Measurements from ENCODE around the gene TMEM176A. TPM values are rescaled to one million over a fixed set of nuclear protein-coding genes. Genes with fewer than 3 reads are reported as not detected.

The TMEM176A gene
- total and polyA plus RNA-seq, 8 donors: 2.7 to 48.8 (median 5.9) TPM

DNA sequence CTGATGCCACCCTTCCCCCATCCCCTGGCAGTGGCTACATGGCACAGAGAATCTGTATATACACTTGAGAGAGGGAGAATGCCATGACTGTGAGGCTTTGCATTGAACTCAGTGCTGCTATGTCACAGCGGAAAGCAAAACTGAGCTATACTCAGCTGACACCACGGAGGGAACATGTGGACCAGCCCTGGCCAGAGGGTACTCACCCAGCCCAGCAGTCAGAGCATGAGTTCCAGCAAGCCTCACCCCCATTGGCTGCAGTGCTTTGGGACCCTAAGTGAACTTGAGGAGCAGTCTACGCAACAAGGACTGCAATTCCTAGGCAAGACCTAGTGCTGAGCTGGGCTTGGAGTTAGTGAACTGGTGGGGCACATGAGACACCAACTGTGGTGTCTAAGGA lies 41.4 kb downstream of the TMEM176A start:
- ATAC-seq (no peak), DNase-seq (no peak)
- Histone ChIP-seq H3K4me1 (no peaks in the 10 kb centered on the region), H3K9me3 (no peaks in the 10 kb centered on the region), H3K36me3 (no peaks in the 10 kb centered on the region), H3K27me3 (no peaks in the 10 kb centered on the region), H3K4me3 (no peak overlapping the region), H3K27ac (no peak overlapping the region)
- intact Hi-C loops (cut with DNase I): no loop called here
- TF ChIP-seq, protein P1, sequence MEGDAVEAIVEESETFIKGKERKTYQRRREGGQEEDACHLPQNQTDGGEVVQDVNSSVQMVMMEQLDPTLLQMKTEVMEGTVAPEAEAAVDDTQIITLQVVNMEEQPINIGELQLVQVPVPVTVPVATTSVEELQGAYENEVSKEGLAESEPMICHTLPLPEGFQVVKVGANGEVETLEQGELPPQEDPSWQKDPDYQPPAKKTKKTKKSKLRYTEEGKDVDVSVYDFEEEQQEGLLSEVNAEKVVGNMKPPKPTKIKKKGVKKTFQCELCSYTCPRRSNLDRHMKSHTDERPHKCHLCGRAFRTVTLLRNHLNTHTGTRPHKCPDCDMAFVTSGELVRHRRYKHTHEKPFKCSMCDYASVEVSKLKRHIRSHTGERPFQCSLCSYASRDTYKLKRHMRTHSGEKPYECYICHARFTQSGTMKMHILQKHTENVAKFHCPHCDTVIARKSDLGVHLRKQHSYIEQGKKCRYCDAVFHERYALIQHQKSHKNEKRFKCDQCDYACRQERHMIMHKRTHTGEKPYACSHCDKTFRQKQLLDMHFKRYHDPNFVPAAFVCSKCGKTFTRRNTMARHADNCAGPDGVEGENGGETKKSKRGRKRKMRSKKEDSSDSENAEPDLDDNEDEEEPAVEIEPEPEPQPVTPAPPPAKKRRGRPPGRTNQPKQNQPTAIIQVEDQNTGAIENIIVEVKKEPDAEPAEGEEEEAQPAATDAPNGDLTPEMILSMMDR (IDR thresholded peaks at IDR 0.05): no peak

DNA sequence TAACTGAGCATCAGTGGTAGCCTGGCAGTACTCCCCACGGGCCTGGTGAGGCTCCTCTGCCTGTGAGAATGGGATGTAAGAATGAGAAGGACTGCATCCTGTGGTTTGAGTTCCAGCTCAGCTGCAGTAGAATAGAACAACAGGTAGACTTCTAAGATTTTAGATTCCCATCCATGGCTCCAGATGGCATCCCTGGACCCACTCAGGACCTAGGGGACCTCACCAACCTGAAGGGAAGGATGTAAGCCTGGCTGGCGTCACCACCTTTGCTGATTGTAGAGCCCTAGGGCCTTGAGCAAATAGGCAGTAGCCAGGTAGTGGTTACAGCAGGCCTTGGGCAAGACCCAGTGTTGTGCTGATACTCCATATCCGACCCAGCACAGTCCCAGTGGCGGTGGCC lies 42.1 kb downstream of the TMEM176A start:
- intact Hi-C loops (cut with DNase I): no loop called here
- TF ChIP-seq, protein P1 (IDR thresholded peaks at IDR 0.05): no peak
- no peak overlapping the region for H3K4me3 ChIP-seq
- H3K27me3 ChIP-seq: no peaks in the 10 kb centered on the region
- H3K9me3 ChIP-seq: no peaks in the 10 kb centered on the region
- DNase-seq (no peak), ATAC-seq (no peak)
- H3K4me1 ChIP-seq: no peaks in the 10 kb centered on the region
- no peak overlapping the region for H3K27ac ChIP-seq
- no peaks in the 10 kb centered on the region for H3K36me3 ChIP-seq

DNA sequence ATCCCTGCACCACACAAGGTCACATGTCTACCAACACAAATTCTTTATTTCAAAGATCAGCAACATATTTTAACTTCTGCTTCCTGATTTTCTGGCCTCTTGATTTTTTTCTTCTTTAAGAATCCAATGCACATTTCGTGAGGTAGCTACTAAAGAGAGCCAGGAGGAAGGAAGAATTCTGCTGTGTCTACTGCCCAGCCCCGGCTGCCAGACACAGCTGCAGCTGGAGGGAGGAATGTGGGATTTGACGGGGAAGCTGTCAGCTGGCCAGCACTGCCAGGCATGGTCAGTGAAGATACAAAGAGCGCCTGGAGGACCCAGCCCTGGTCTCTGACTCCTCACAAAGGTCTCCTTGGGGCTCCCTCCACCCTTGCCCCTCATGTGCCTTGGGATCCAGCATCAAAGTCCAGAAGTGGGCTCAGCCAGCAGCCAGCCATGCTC lies 44.9 kb downstream of the TMEM176A start:
- peak in 2 of 4 donors; percentile 32 to 61 for DNase-seq
- Histone ChIP-seq H3K4me3 (no peak overlapping the region), H3K27ac (no peak overlapping the region), H3K9me3 (no peaks in the 10 kb centered on the region), H3K4me1 (no peaks in the 10 kb centered on the region), H3K27me3 (no peaks in the 10 kb centered on the region), H3K36me3 (no peaks in the 10 kb centered on the region)
- TF ChIP-seq, protein P1 (IDR thresholded peaks at IDR 0.05): no peak
- intact Hi-C loops (cut with DNase I): no loop called here
- peak; percentile 63 for ATAC-seq

DNA sequence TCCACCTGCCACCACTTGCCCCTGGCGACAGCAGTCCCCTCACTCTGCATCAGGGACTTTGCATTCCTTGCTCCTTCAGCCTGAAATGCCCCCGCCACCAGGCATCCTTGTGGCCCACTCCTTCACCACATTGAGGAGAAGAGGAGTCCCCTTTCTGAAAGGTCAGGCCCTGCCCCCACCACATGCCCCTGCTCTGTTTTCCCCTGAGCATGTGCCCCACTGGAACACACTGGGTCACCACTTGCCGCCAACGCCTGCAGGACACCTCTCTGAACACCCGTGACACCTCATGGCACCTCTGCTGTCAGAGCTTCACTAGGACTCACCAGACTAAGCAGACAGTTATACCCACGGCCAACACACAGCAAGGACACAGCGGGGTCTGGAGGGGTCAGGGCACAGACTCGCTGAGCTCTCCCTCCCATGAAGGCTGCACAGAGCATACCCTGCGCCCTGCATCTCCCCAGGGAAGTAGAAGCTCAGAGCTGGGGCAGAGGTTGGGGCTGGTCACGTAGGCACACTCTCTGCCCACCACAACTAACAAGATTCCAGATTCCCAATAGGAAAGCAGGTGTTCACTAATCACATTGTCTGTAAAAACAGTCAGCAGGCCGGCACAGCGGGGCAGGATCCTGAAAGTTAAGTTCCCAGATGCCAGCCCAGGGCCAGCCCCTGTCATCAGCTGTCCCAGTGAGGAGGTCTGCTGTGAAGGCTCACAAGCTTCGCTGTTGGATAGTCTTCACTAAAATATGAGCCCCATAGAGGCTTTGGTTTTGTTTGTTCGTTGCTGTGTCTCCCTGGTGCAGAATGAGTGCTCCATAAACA lies 45.9 kb downstream of the TMEM176A start:
- no peak for ATAC-seq
- Histone ChIP-seq H3K9me3 (no peaks in the 10 kb centered on the region), H3K36me3 (no peaks in the 10 kb centered on the region), H3K4me1 (no peaks in the 10 kb centered on the region), H3K4me3 (no peak overlapping the region), H3K27ac (no peak overlapping the region), H3K27me3 (no peaks in the 10 kb centered on the region)
- TF ChIP-seq, protein P1 (IDR thresholded peaks at IDR 0.05): no peak
- no peak for DNase-seq
- intact Hi-C loops (cut with DNase I): no loop called here

DNA sequence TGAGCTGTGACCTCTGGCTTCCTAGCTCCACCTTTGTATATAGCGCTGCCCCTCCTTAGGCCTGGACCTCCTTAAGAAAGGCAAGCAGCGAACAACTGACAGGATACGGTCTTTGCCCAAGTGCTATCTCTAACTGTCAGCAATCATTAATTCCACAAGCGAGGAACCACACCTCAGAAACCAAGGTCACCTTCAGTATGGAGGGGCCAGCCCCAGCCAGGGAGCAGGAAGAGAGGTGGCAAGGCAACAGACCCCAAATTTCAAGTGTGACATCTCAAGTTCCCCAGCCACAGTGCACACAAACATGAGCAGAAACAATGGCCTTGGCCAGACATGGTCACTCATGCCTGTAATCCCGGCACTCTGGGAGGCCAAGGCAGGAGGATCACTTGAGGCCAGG lies 47.0 kb downstream of the TMEM176A start:
- Histone ChIP-seq H3K4me1 (no peaks in the 10 kb centered on the region), H3K9me3 (no peaks in the 10 kb centered on the region), H3K27me3 (peaks cover 0 to 10% of the 10 kb centered on the region in 2 donors), H3K4me3 (no peak overlapping the region), H3K36me3 (no peaks in the 10 kb centered on the region), H3K27ac (no peak overlapping the region)
- TF ChIP-seq, protein P1 (IDR thresholded peaks at IDR 0.05): no peak
- intact Hi-C loops (cut with DNase I): no loop called here
- no peak for ATAC-seq
- no peak for DNase-seq

Data from left lung (tissue), 10 donors.